ENCODE measurements around the gene DUSP8. TPM values are rescaled to one million over a fixed set of nuclear protein-coding genes. Genes with fewer than 3 reads are reported as not detected.

Gene DUSP8
- total and polyA plus RNA-seq, 2 of the 8 experiments (the other 6 are each of a cell fraction or from before 2014, with no cell fraction given): 2.8 to 3.6 TPM

GRCh38 chr11:1545432-1545831, 26.6 kb downstream of the DUSP8 start:
- Histone ChIP-seq H3K56ac (replicated peaks; ENCODE audit: insufficient read length, low read depth, low read length) (no peak overlapping the region), H2BK12ac (ENCODE audit: low read depth, low read length) (peak overlapping the region; percentile 68; the same call in 1 of the 2 replicates), H3K4me3 (ENCODE audit: extremely low read depth in 1 of 4, insufficient read depth in 2 of 4, low read depth in 3 of 4, low read length in 4 of 4) (no peak overlapping the region), H3K18ac (ENCODE audit: extremely low read depth, low read length) (no peak overlapping the region), H3K9me3 (ENCODE audit: insufficient read depth in 2 of 2, low read depth in 1 of 2, low read length in 1 of 2) (no peaks in the 10 kb centered on the region), H3K14ac (ENCODE audit: insufficient read length) (no peak overlapping the region), H2AK5ac (ENCODE audit: low read depth, low read length) (0 out of 2 replicates have a peak overlapping the region, but pooled peaks have one; percentile 53), H3K4me2 (ENCODE audit: insufficient read depth in 1 of 2, low read depth in 2 of 2, low read length in 2 of 2) (peak overlapping the region in 1 of 2 experiments; percentile 68; a peak in 1 of 4 replicates), H2BK120ac (replicated peaks; ENCODE audit: low read depth, low read length) (no peak overlapping the region), H2BK15ac (ENCODE audit: low read length) (peak overlapping the region; percentile 46; the same call in 1 of the 2 replicates), H4K5ac (ENCODE audit: insufficient read length, low read depth, low read length) (no peak overlapping the region), H3K79me1 (ENCODE audit: low read depth, low read length) (no peaks in the 10 kb centered on the region), H3K36me3 (ENCODE audit: control insufficient read depth in 2 of 4, insufficient read depth in 4 of 4, low read length in 3 of 4) (no peaks in the 10 kb centered on the region), H2BK5ac (ENCODE audit: low read depth, low read length) (no peak overlapping the region), H2BK20ac (ENCODE audit: low read length) (0 out of 2 replicates have a peak overlapping the region, but pooled peaks have one; percentile 32), H3K23ac (ENCODE audit: insufficient read length) (no peak overlapping the region), H3K23me2 (ENCODE audit: low read depth, low read length) (peaks cover 18% of the 10 kb centered on the region; the same call in 1 of the 2 replicates), H3K9ac (replicated peaks in 1 of 4; ENCODE audit: extremely low read depth in 1 of 4, low read depth in 3 of 4, low read length in 3 of 4) (no peak overlapping the region), H3K27ac (ENCODE audit: low read depth, low read length) (no peak overlapping the region), H4K8ac (ENCODE audit: extremely low read depth, insufficient read depth, low read length) (no peak overlapping the region), H2AFZ (ENCODE audit: low read length) (no peak overlapping the region), H3K27me3 (replicated peaks in 1 of 4; ENCODE audit: control insufficient read depth in 3 of 4, extremely low read depth in 1 of 4, insufficient read depth in 3 of 4, low read length in 3 of 4) (peaks cover 15 to 58% (median 45%) of the 10 kb centered on the region in 4 experiments), H3K79me2 (ENCODE audit: control insufficient read depth in 1 of 2, insufficient read depth in 2 of 2, low read length in 2 of 2) (no peaks in the 10 kb centered on the region), H3K4me1 (replicated peaks in 1 of 4; ENCODE audit: control insufficient read depth in 3 of 4, insufficient read depth in 4 of 4, low read length in 3 of 4) (peaks cover 3 to 30% (median 13%) of the 10 kb centered on the region in 4 experiments), H4K20me1 (replicated peaks in 1 of 2; ENCODE audit: control insufficient read depth in 1 of 2, insufficient read depth in 2 of 2, low read length in 2 of 2) (no peaks in the 10 kb centered on the region), H4K91ac (replicated peaks; ENCODE audit: insufficient read length, low read length) (no peak overlapping the region), H3K4ac (replicated peaks; ENCODE audit: insufficient read length, low read depth, low read length) (no peak overlapping the region)
- ChIA-PET POLR2A (ENCODE audit: partially characterized antibody) (interaction anchor here (5.1 to 5.4 kb wide), 2 partner anchors 13 to 29 kb away, joined by 34 to 60 read pairs; no protein-coding TSS in a partner anchor), CTCF (ENCODE audit: partially characterized antibody) (interaction anchor here (0.6 to 7.2 kb wide), 7 partner anchors 12 to 611 kb away, joined by 3 to 144 read pairs (median 30); no protein-coding TSS in a partner anchor)
- WGBS, 2 experiments (ENCODE audit: extremely low coverage in 1 of 2, insufficient coverage in 1 of 2, insufficient read length in 1 of 2, insufficient replicate concordance in 2 of 2, low coverage in 1 of 2, low lambda C conversion rate in 2 of 2, missing lambda C conversion rate in 1 of 2): 81% methylated on average over 5 of the region's 5 CpGs; no CpG with 5 or more reads in 1 of the 2 experiments
- FAIRE-seq (no peak), DNase-seq (ENCODE audit: low read depth in 1 of 2, low spot score in 2 of 2) (no peak)
- TF ChIP-seq, protein P1, sequence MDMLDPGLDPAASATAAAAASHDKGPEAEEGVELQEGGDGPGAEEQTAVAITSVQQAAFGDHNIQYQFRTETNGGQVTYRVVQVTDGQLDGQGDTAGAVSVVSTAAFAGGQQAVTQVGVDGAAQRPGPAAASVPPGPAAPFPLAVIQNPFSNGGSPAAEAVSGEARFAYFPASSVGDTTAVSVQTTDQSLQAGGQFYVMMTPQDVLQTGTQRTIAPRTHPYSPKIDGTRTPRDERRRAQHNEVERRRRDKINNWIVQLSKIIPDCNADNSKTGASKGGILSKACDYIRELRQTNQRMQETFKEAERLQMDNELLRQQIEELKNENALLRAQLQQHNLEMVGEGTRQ (IDR thresholded peaks at IDR 0.05; ENCODE audit: low read length): no peak
- TF ChIP-seq YY1 (IDR thresholded peaks at IDR 0.05; ENCODE audit: low read depth, low read length): no peak
- no peak for TF ChIP-seq TCF12 (IDR thresholded peaks at IDR 0.05; ENCODE audit: low read depth, low read length)
- no peak for TF ChIP-seq POLR2A (IDR thresholded peaks at IDR 0.05; ENCODE audit: control extremely low read depth in 1 of 2, low read depth in 2 of 2, low read length in 2 of 2)
- no peak for TF ChIP-seq TEAD4 (IDR thresholded peaks at IDR 0.05; ENCODE audit: low read depth, low read length)
- no peak for TF ChIP-seq GTF2F1 (IDR thresholded peaks at IDR 0.05; ENCODE audit: borderline replicate concordance, low read depth, low read length)
- TF ChIP-seq SAP30 (IDR thresholded peaks at IDR 0.05; ENCODE audit: insufficient read depth, insufficient replicate concordance, low read length): no peak
- TF ChIP-seq BACH1 (IDR thresholded peaks at IDR 0.05; ENCODE audit: low read length): no peak
